Measurements from ENCODE around the gene OSBPL7. TPM values are rescaled to one million over a fixed set of nuclear protein-coding genes. Genes with fewer than 3 reads are reported as not detected.

Gene OSBPL7
- total RNA-seq, 4 donors from 2014 or later: 0.89 to 4.6 (median 1.6) TPM

DNA sequence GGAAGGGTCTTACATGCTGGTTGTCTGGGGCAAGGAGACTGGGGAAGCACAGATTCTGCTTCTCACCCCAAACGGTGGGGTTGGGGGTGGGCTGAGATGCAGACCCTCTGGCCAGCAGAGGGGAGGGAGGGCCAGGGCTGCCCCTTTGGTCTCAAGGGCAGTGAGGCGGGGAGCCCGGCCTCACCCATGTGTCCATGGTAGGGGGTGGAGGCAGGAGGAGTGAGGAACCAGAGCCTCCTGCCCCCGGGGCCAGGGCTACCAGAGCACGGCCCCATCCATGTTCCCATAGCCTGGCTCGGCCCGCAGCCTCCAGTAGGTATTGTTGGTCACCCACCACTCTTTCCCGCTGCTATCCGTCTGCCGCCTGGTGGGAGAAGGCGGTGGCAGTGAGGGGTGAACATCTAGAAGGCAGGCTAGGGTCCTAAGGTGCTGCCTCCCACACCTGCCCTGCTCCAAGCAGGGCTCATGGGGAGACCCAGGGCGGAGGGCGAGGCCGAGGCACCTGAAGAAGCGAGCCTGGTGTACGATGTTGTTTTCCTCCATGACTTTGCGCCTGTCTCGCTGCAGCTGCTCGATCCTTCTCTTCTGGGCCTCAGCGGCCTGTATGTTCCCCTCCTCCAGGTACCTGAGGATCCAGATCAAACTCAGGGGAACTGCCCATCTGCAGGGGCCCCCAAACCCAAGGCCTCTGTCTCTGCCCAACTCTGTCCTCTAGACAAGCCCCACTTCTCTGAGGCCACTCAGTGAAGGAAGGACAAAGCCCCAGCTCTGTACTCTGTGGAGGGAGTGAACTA lies 13.4 kb downstream of the OSBPL7 start:
- Histone ChIP-seq H3K9me3 (no peaks in the 10 kb centered on the region), H3K4me3 (no peak overlapping the region), H3K27ac (peak overlapping the region in 3 of 4 donors; percentile 69 to 86 (median 80)), H3K36me3 (peaks cover 0 to 16% of the 10 kb centered on the region in 2 donors), H3K27me3 (no peaks in the 10 kb centered on the region), H3K4me1 (peaks cover 0 to 39% of the 10 kb centered on the region in 2 donors)
- TF ChIP-seq POLR2A (IDR thresholded peaks at IDR 0.05): no peak
- TF ChIP-seq, protein P1, sequence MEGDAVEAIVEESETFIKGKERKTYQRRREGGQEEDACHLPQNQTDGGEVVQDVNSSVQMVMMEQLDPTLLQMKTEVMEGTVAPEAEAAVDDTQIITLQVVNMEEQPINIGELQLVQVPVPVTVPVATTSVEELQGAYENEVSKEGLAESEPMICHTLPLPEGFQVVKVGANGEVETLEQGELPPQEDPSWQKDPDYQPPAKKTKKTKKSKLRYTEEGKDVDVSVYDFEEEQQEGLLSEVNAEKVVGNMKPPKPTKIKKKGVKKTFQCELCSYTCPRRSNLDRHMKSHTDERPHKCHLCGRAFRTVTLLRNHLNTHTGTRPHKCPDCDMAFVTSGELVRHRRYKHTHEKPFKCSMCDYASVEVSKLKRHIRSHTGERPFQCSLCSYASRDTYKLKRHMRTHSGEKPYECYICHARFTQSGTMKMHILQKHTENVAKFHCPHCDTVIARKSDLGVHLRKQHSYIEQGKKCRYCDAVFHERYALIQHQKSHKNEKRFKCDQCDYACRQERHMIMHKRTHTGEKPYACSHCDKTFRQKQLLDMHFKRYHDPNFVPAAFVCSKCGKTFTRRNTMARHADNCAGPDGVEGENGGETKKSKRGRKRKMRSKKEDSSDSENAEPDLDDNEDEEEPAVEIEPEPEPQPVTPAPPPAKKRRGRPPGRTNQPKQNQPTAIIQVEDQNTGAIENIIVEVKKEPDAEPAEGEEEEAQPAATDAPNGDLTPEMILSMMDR (IDR thresholded peaks at IDR 0.05 in 4 of 5, conservative IDR thresholded peaks at IDR 0.05 in 1 of 5): no peak
- in situ Hi-C loops (cut with MboI; ENCODE audit: low sequenced_read_pairs in 4 of 4): loop anchor here in 1 of 4 donors (10.0 kb wide), 1 partner anchor 113 kb away; the partner anchor contains the start of gene TBKBP1
- no peak for ATAC-seq
- intact Hi-C loops (cut with DNase I; ENCODE audit: low total_unique reads): loop anchor here (10.0 kb wide), 1 partner anchor 113 kb away; the partner anchor contains the start of gene TBKBP1
- no peak for DNase-seq

DNA sequence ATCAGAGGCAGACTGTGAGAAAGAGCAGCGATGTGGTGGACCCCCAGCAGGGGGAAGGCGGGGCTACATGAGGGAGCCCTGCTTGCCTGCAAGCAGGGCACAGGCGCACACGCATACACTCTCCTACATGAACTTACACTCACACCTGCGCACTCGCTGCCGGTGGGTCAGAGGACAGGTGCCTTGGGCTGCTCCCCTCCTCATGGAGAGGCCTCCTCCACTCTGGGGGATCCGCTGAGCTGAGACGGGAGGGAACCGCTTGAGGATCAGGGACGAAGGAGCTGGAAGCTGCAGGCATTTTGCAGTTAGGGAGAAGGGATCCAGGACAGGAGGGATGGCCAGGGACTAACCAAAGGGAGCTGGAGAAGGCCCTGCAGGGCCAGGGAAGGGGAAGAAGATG lies 14.2 kb downstream of the OSBPL7 start:
- Histone ChIP-seq H3K4me1 (peaks cover 0 to 35% of the 10 kb centered on the region in 2 donors), H3K27me3 (no peaks in the 10 kb centered on the region), H3K4me3 (no peak overlapping the region), H3K27ac (peak overlapping the region; percentile 61 to 86 (median 74)), H3K36me3 (peaks cover 0 to 16% of the 10 kb centered on the region in 2 donors), H3K9me3 (no peaks in the 10 kb centered on the region)
- intact Hi-C loops (cut with DNase I; ENCODE audit: low total_unique reads) (loop anchor here (10.0 kb wide), 1 partner anchor 113 kb away; the partner anchor contains the start of gene TBKBP1), in situ Hi-C loops (cut with MboI; ENCODE audit: low sequenced_read_pairs in 4 of 4) (loop anchor here in 1 of 4 donors (10.0 kb wide), 1 partner anchor 113 kb away; the partner anchor contains the start of gene TBKBP1)
- TF ChIP-seq, protein P1 (IDR thresholded peaks at IDR 0.05 in 4 of 5, conservative IDR thresholded peaks at IDR 0.05 in 1 of 5): no peak
- no peak for TF ChIP-seq POLR2A (IDR thresholded peaks at IDR 0.05)
- ATAC-seq (no peak), DNase-seq (no peak)

DNA sequence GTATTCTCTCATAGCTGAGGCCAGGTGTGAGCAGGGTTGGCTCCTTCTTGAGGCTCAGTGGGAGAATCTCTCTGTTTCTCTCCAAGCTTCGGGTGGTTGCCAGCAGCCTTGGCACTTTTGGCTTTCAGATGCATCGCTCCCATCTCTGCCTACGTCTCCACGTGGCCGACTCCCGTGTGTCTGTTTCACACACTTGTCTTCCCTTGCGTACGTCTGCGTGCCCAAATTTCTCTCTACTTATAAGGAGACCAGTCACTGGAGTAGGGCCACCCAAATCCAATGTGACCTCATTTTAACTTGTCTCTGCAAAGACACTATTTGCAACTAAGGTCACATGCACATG lies 14.7 kb downstream of the OSBPL7 start:
- in situ Hi-C loops (cut with MboI; ENCODE audit: low sequenced_read_pairs in 4 of 4) (loop anchor here in 1 of 4 donors (10.0 kb wide), 1 partner anchor 112 kb away; the partner anchor contains the start of gene TBKBP1), intact Hi-C loops (cut with DNase I; ENCODE audit: low total_unique reads) (loop anchor here (10.0 kb wide), 1 partner anchor 112 kb away; the partner anchor contains the start of gene TBKBP1)
- Histone ChIP-seq H3K9me3 (no peaks in the 10 kb centered on the region), H3K4me1 (peaks cover 0 to 34% of the 10 kb centered on the region in 2 donors), H3K27ac (peak overlapping the region; percentile 61 to 86 (median 74)), H3K27me3 (no peaks in the 10 kb centered on the region), H3K4me3 (no peak overlapping the region), H3K36me3 (peaks cover 0 to 16% of the 10 kb centered on the region in 2 donors)
- DNase-seq (no peak), ATAC-seq (no peak)
- no peak for TF ChIP-seq POLR2A (IDR thresholded peaks at IDR 0.05)
- TF ChIP-seq, protein P1 (IDR thresholded peaks at IDR 0.05 in 4 of 5, conservative IDR thresholded peaks at IDR 0.05 in 1 of 5): no peak

DNA sequence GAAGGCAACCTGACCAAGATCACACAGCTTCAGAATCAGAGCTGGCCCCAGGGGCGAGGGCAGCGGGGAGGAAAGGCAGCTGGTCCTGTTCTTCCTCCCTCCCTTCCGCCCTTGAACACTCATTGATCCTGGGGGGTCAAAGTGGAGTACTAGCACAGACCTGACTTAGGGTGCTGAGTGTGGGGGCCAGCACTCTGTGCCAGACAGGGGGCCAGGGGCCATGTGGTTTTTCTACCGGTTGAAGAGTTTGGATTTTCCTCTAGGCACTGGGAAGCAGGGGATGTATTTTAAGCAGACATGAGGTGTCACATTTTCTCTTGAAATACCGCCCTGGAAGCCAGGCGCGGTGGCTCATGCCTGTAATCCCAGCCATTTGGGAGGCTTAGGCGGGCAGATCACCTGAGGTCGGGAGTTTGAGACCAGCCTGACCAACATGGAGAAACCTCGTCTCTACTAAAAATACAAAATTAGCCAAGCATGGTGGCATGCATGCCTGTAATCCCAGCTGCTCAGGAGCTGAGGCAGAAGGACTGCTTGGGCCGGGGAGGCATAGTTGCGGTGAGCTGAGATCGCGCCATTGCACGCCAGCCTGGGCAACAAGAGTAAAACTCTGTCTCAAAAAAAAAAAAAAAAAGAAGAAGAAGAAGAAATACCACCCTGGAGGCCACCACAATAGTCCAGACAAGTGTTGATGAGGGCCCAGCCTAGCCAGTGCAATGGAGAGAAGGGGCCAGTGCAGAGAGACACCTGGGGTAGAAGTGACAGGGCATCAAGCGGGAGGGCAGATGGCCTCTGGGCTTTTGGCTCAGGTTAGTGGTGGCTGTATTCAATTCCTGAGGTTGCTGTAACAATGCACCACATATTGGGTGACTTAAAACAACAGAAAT lies 15.3 kb downstream of the OSBPL7 start:
- no peaks in the 10 kb centered on the region for H3K9me3 ChIP-seq
- peaks cover 0 to 28% of the 10 kb centered on the region in 2 donors for H3K4me1 ChIP-seq
- no peak overlapping the region for H3K4me3 ChIP-seq
- in situ Hi-C loops (cut with MboI; ENCODE audit: low sequenced_read_pairs in 4 of 4): loop anchor here in 1 of 4 donors (10.0 kb wide), 1 partner anchor 111 kb away; the partner anchor contains the start of gene TBKBP1
- peak; percentile 31 to 66 for ATAC-seq
- TF ChIP-seq, protein P1 (IDR thresholded peaks at IDR 0.05 in 4 of 5, conservative IDR thresholded peaks at IDR 0.05 in 1 of 5): no peak
- TF ChIP-seq POLR2A (IDR thresholded peaks at IDR 0.05): peak in 1 of 2 donors; percentile 30
- intact Hi-C loops (cut with DNase I; ENCODE audit: low total_unique reads): loop anchor here (10.0 kb wide), 1 partner anchor 111 kb away; the partner anchor contains the start of gene TBKBP1
- H3K27me3 ChIP-seq: no peaks in the 10 kb centered on the region
- DNase-seq: peak; percentile 47 to 58
- H3K36me3 ChIP-seq: peaks cover 0 to 16% of the 10 kb centered on the region in 2 donors
- peak overlapping the region; percentile 61 to 86 (median 74) for H3K27ac ChIP-seq
